Mammary microvascular endothelial cell (primary cell): ENCODE data around the gene NFATC4. TPM values are rescaled to one million over a fixed set of nuclear protein-coding genes. Genes with fewer than 3 reads are reported as not detected.

Experiments used
- total RNA-seq: library from RNA; depleted of rRNA; stranded (reverse); fragments of >200 nt; gene quantifications from 2 replicates; pipeline ENCODE4 v1.2.3, GENCODE V29; 2015

Gene NFATC4
- total RNA-seq: 4.1 and 9.0 TPM in 2 replicates

GRCh38 chr14:24367514-24368211 is at the start of gene NFATC4:
Gene NFATC4 (plus strand): TSS chr14:24368184. CDS start chr14:24368341, 157 bp downstream.

GRCh38 chr14:24334431-24335291 is 33.3 kb upstream of the NFATC4 start, which contains the start of gene ADCY4:
Gene ADCY4 (minus strand): TSS chr14:24335071. CDS start chr14:24334652, 419 bp downstream.

GRCh38 chr14:24339284-24340151 is 28.5 kb upstream of the NFATC4 start, which contains the start of gene RIPK3:
Gene RIPK3 (minus strand): TSS chr14:24339991. CDS start chr14:24339826, 165 bp downstream.

GRCh38 chr14:24398653-24399446 is 30.9 kb downstream of the NFATC4 start, which contains the start of gene NYNRIN:
Gene NYNRIN (plus strand): TSS chr14:24399003. CDS start chr14:24399247, 244 bp downstream.

Other genes starting within 250 kb of the NFATC4 start
- 0.10 TPM in 1 of 2 replicates, not detected in the other for gene FITM1, start 237.5 kb upstream of the NFATC4 start, total RNA-seq
- 311 and 318 TPM in 2 replicates for gene PSME1, start 232.0 kb upstream of the NFATC4 start, total RNA-seq
- gene EMC9, start 226.6 kb upstream of the NFATC4 start, total RNA-seq: 15.7 and 22.2 TPM in 2 replicates
- gene PSME2, start 221.6 kb upstream of the NFATC4 start, total RNA-seq: 179 and 201 TPM in 2 replicates
- gene RNF31, start 220.7 kb upstream of the NFATC4 start, total RNA-seq: 41.4 and 59.8 TPM in 2 replicates
- 55.8 and 57.5 TPM in 2 replicates for gene IRF9, start 206.9 kb upstream of the NFATC4 start, total RNA-seq
- gene REC8, start 196.1 kb upstream of the NFATC4 start, total RNA-seq: 14.8 and 16.6 TPM in 2 replicates
- 61.1 and 67.6 TPM in 2 replicates for gene IPO4, start 179.4 kb upstream of the NFATC4 start, total RNA-seq
- gene TM9SF1, start 172.7 kb upstream of the NFATC4 start, total RNA-seq: 52.3 and 57.7 TPM in 2 replicates
- gene TSSK4, start 162.5 kb upstream of the NFATC4 start, total RNA-seq: not detected in 2 replicates
- 44.2 and 49.3 TPM in 2 replicates for gene CHMP4A, start 154.7 kb upstream of the NFATC4 start, total RNA-seq
- gene MDP1, start 152.1 kb upstream of the NFATC4 start, total RNA-seq: 15.8 and 15.9 TPM in 2 replicates
- 259 and 294 TPM in 2 replicates for gene NEDD8, start 135.8 kb upstream of the NFATC4 start, total RNA-seq
- 66.4 and 67.7 TPM in 2 replicates for gene GMPR2, start 135.3 kb upstream of the NFATC4 start, total RNA-seq
- 72.0 and 90.4 TPM in 2 replicates for gene TINF2, start 125.6 kb upstream of the NFATC4 start, total RNA-seq
- gene TGM1, start 105.0 kb upstream of the NFATC4 start, total RNA-seq: 0.27 and 2.1 TPM in 2 replicates
- 33.1 and 48.0 TPM in 2 replicates for gene RABGGTA, start 96.6 kb upstream of the NFATC4 start, total RNA-seq
- 25.0 and 29.0 TPM in 2 replicates for gene DHRS1, start 68.4 kb upstream of the NFATC4 start, total RNA-seq
- 25.0 and 27.2 TPM in 2 replicates for gene NOP9, start 68.3 kb upstream of the NFATC4 start, total RNA-seq
- gene CIDEB, start 60.2 kb upstream of the NFATC4 start, total RNA-seq: 14.5 and 19.0 TPM in 2 replicates
- 3.9 and 5.0 TPM in 2 replicates for gene LTB4R2, start 58.0 kb upstream of the NFATC4 start, total RNA-seq
- gene LTB4R, start 56.7 kb upstream of the NFATC4 start, total RNA-seq: 12.9 and 16.3 TPM in 2 replicates
- gene ADCY4, start 33.1 kb upstream of the NFATC4 start, total RNA-seq: 21.3 and 26.8 TPM in 2 replicates
- gene RIPK3, start 28.2 kb upstream of the NFATC4 start, total RNA-seq: 2.3 and 4.4 TPM in 2 replicates
- 4.8 and 5.5 TPM in 2 replicates for gene NYNRIN, start 30.8 kb downstream of the NFATC4 start, total RNA-seq
- gene CBLN3, start 61.5 kb downstream of the NFATC4 start, total RNA-seq: 0.20 and 2.2 TPM in 2 replicates
- 27.6 and 31.2 TPM in 2 replicates for gene KHNYN, start 61.8 kb downstream of the NFATC4 start, total RNA-seq
- 18.0 and 18.9 TPM in 2 replicates for gene SDR39U1, start 74.6 kb downstream of the NFATC4 start, total RNA-seq
- not detected in 2 replicates for gene CMA1, start 140.1 kb downstream of the NFATC4 start, total RNA-seq
- gene CTSG, start 208.1 kb downstream of the NFATC4 start, total RNA-seq: not detected in 2 replicates
- gene GZMH, start 241.5 kb downstream of the NFATC4 start, total RNA-seq: not detected in 2 replicates